IPS-15b (cell line): ENCODE measurements around the gene TIPARP.
"Not testable (repeated sequence)": the region's sequence is repeated elsewhere in the genome, so short reads cannot be mapped to it uniquely, and the experiment has no call there.

Source experiments
- H3K27me3 ChIP-seq: one replicate; pipeline ENCODE4 v1.6.1; 2013; ENCODE audit warnings: low read length; ENCODE audit not compliant: control insufficient read depth, insufficient read depth
- H3K36me3 ChIP-seq: one replicate; pipeline ENCODE4 v1.6.1; 2013; ENCODE audit warnings: low read length; ENCODE audit not compliant: control insufficient read depth, insufficient read depth
- H3K4me1 ChIP-seq: one replicate; pipeline ENCODE4 v1.6.1; 2013; ENCODE audit warnings: mild to moderate bottlenecking, low read length; ENCODE audit not compliant: control insufficient read depth, insufficient read depth
- H3K4me3 ChIP-seq: one replicate; pipeline ENCODE4 v1.5.1; 2013; ENCODE audit warnings: low read depth, low read length
- H3K9ac ChIP-seq: one replicate; pipeline ENCODE4 v1.6.1; 2013; ENCODE audit warnings: low read depth, mild to moderate bottlenecking, low read length
- H3K9me3 ChIP-seq: one replicate; pipeline ENCODE4 v1.6.1; 2013; ENCODE audit warnings: mild to moderate bottlenecking, low read length; ENCODE audit not compliant: control insufficient read depth, insufficient read depth

The TIPARP gene

DNA sequence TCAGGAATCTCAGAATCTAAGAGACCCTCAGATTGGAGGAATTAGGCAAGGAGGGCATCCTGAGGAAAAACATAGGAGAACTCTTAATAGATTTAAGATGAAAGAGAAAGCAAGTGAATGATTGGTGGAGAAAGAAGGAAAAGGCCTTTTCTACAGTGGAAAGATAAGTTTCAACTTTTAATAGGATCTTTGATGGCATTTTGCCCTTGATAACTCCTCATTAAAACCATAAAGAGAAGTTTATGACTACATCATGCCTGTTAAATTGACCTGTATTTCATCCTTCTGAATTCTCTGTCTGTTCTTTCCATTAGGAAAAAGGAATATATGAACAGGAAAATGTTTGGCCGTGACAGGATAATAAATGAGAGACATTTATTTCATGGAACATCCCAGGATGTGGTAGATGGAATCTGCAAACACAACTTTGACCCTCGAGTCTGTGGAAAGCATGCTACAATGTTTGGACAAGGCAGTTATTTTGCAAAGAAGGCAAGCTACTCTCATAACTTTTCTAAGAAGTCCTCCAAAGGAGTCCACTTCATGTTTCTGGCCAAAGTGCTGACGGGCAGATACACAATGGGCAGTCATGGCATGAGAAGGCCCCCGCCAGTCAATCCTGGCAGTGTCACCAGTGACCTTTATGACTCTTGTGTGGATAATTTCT lies 30.1 kb downstream of the TIPARP start:
- H3K4me3 ChIP-seq: no peak overlapping the region
- no peaks in the 10 kb centered on the region for H3K27me3 ChIP-seq
- no peak overlapping the region for H3K9ac ChIP-seq
- no peaks in the 10 kb centered on the region for H3K4me1 ChIP-seq
- no peaks in the 10 kb centered on the region for H3K9me3 ChIP-seq
- peaks cover 6% of the 10 kb centered on the region for H3K36me3 ChIP-seq

DNA sequence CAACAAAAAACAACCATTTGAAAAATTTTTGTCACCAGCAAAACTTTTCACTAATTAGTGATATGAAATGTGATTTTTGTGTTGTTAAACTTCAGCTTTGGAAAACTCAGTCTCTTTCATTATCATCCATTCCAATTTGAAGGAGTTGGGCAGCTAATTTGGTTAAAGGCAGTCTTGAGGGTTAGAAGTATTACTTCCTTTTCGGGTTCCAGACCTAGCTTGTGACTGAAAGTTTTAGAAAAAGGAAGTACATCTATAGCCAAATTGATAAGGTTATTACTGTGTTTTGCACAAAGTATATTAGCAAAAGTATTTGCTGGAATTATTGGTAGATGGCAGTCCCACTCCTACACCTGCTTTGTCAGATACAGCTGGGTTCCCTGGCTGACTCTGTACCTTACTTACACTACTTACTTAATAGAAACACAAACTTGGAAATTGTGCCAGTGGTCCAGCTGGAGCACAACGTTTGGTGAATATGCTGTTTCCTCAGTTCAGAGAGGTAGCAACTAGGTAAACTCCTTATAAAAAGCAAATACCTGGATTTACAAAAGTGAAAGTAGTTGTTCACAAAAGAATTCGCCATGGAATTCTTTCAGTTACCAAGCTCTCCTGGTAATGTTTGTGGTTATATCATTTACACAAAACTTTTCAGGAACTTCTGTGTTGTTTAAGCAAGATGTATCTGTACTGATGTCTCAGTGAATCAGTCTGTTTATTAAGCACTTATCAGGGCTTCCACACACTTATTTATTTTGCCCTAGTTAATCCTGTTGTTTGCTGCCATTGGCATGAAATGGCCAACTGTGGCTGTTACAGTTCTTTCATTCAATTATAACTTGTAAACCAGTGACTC lies 31.6 kb downstream of the TIPARP start:
- Histone ChIP-seq H3K4me1 (no peaks in the 10 kb centered on the region), H3K27me3 (no peaks in the 10 kb centered on the region), H3K9me3 (no peaks in the 10 kb centered on the region), H3K4me3 (no peak overlapping the region), H3K9ac (no peak overlapping the region), H3K36me3 (peaks cover 8% of the 10 kb centered on the region)

DNA sequence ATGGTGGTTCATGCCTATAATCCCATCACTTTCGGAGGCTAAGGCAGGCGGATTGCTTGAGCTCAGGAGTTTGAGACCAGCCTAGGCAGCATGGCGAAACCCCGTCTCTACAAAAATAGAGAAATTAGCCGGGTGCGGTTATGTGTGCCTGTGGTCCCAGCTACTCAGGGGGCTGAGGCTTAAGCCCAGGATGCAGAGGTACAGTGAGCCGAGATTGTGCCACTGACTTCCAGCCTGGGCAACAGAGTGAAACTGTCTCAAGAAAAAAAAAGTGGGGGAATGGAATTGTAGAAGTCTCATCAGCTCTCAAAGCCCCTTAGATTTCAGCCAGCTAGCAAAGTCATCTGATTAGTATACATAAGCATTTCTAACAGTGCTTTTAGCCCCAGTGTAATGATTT lies 33.2 kb downstream of the TIPARP start:
- peaks cover 8% of the 10 kb centered on the region for H3K36me3 ChIP-seq
- no peaks in the 10 kb centered on the region for H3K4me1 ChIP-seq
- no peaks in the 10 kb centered on the region for H3K27me3 ChIP-seq
- no peaks in the 10 kb centered on the region for H3K9me3 ChIP-seq
- H3K9ac ChIP-seq: no peak overlapping the region
- H3K4me3 ChIP-seq: no peak overlapping the region

DNA sequence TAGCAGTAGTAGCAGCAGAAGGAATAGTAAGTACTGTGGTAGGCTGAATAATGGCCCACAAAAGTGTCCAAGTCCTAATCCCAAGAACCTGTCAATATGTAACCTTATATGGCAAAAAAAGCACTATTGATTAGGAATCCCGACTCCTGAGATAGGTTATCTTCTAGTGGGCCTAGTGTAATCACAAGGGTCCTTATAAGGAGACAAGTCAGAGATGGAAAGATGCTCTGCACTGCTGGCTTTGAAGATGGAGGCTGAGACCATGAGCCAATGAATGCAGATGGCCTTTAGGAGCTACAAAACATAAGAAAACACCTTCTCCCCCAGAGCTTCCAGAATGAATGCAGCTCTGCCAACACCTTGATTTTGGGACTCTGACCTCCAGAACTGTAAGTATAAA lies 36.0 kb downstream of the TIPARP start:
- Histone ChIP-seq H3K36me3 (peaks cover 3% of the 10 kb centered on the region), H3K4me1 (no peaks in the 10 kb centered on the region), H3K9ac (no peak overlapping the region), H3K27me3 (no peaks in the 10 kb centered on the region), H3K4me3 (no peak overlapping the region), H3K9me3 (no peaks in the 10 kb centered on the region)

DNA sequence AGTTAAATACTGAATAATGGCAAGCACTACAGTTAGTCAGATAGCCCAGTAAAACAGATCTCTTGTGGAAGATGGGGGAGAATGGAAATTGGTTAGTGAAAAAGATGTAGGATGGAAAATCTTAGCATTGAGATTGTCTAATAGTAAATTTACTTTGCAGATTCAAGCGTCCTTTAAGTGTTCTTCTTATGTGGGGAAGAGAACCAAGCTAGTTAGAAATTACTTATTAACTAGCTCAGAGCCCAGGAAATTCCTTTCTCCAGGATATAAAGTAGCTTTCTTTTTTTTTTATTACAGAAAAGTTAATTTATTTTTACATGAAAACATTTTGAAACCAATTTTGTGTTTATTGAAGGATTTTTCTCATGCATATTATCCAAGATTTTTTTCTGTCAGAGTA lies 36.7 kb downstream of the TIPARP start:
- Histone ChIP-seq H3K4me3 (no peak overlapping the region), H3K27me3 (no peaks in the 10 kb centered on the region), H3K9ac (no peak overlapping the region), H3K36me3 (peaks cover 3% of the 10 kb centered on the region), H3K4me1 (no peaks in the 10 kb centered on the region), H3K9me3 (no peaks in the 10 kb centered on the region)

DNA sequence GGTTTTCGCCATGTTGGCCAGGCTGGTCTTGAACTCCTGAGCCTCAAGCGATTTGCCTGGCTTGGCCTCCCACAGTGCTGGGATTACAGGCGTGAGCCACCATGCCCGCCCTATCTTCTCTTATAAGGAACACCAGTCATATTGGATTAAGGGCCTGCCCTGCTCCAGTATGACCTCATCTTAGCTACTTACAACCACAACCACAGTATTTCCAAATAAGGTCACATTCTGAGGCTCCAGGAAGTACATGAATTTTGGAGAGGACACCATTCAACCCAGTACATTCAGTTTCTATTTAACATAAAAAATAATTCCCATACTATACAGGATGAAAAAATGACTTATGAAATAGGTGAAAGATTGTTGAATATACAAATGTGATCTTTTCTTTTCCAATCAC lies 37.6 kb downstream of the TIPARP start:
- H3K27me3 ChIP-seq: not testable (repeated sequence)

DNA sequence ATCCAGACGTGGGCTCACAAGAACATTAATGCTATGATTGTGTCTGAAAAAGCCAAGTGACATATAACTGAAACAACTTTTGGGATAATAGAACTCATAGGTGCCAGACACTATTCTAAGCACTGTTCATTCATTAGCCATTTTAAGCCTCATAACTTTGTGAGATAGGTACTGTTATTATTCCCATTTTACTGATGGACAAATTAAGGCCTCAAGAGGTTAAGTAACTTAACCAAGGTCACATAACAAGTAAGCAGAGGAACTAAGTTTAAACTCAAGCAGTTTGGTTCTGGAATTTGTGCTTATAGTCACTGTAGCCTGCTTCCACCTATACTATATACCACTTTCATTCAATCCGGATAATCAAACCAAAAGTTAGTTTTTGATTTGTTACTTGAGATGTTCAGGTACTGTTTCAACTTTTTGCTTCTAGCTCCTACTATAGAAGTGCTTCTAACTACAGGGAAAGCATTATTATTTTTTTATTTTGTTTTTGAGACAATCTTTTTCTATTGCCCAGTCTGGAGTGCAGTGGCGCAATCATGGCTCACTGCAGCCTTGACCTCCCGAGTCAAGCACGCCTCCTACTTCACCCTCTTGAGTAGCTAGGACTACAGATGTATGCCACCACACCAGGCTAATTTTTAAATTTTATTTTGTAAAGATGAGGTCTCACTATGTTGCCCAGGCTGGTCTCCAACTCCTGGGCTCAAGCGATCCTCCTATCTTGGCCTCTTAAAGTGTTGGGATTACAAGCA lies 41.9 kb downstream of the TIPARP start:
- Histone ChIP-seq H3K4me3 (no peak overlapping the region), H3K9ac (no peak overlapping the region), H3K27me3 (no peaks in the 10 kb centered on the region), H3K4me1 (no peaks in the 10 kb centered on the region), H3K36me3 (no peaks in the 10 kb centered on the region), H3K9me3 (no peaks in the 10 kb centered on the region)

More for the DNA sequence above, 37.6 kb downstream of the TIPARP start:
- not testable (repeated sequence) for H3K4me3 ChIP-seq, H3K4me1 ChIP-seq, H3K9ac ChIP-seq, H3K36me3 ChIP-seq, H3K9me3 ChIP-seq

DNA sequence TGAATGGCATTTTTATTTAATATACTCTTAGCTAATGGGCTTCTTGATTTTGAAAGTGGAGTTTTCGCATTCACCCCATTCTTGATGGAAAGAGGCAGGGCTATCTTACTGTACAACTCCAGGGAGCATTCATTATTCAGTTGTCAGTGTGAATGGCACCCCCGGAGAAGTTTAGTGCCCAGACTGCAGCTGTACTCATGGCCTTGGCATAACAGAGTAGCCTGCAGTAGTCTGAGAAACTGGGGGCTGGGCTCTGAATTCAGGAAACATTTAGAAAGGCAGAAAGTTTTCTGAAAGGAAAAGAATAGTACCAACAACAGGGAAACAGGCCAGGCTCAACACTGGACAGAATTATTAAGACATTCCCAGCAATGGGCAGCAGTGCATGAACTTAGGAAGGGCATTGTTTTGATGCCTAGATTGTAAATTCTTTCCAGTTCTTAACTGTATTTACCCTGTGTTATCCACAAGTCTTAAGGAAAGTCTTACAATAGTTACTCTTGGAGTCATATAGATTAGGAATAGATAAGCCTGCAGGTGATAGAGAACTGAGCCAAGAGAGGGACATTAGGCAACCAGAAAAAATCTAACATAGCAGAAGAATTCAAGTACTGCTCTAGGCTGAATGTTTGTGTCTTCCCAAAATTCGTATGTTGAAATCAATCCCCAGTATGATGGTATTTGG lies 44.4 kb downstream of the TIPARP start:
- Histone ChIP-seq H3K4me1 (no peaks in the 10 kb centered on the region), H3K27me3 (no peaks in the 10 kb centered on the region), H3K36me3 (no peaks in the 10 kb centered on the region), H3K4me3 (no peak overlapping the region), H3K9me3 (no peaks in the 10 kb centered on the region), H3K9ac (no peak overlapping the region)

DNA sequence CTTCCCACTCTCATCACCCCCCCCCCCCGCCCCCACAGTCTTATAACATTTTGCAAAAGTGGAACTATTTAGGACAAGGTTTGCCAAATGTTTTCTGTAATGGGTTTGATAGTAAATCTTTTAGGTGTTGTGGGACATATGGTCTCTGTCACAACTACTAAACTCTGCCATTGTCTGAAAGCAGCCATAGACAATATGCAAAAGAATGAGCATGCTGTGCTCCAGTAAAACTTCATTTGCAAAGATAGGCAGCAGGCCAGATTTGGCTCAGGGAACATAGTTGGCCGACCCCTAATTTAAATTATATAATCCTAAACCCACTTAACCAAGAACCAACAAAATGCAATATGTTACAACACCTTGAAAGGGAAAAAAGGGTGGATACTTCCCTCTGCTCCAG lies 46.4 kb downstream of the TIPARP start:
- H3K9me3 ChIP-seq: no peaks in the 10 kb centered on the region
- no peak overlapping the region for H3K9ac ChIP-seq
- no peaks in the 10 kb centered on the region for H3K27me3 ChIP-seq
- no peak overlapping the region for H3K4me3 ChIP-seq
- no peaks in the 10 kb centered on the region for H3K4me1 ChIP-seq
- H3K36me3 ChIP-seq: no peaks in the 10 kb centered on the region

DNA sequence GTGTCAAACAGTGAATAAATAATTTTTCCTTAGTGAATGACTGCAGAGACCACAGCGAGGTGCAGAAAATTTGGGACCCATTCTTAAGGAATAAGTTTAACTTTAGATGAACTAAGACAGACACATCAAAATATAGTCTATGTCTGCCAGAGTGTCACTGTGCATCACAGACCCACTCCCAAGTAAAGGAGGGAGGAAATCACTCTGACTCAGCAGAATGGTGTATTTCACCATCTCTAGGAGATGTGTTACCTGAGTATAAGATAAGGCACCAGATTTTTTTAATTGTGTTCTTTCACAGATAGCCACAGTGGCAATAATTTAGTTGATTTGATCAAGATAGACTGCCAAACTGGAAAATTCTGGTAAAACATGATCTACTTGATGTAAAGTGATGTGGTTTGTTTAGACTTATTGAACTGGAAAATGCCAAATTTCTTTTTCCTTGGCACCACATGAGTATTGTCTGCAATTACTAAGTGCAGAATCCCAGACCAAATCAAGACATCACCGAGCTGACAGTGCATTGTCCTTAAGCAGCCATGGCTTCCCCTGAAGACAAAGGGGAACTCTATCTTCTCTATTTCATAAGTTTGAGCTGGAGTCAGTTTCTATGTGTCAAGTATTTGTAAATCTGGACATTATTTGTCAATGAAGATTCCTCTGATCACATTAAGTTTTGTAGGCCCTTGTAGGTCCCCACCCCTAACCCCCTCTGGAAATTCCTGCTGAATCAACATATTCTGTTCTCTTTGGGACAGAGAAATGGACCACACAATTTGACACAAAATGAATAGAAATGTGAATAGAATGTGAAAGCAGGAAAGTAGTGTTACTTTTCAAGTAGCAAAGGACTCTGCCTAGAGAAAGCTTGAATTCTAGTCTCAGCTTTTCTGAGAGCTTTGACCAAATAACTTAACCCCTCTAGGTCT lies 47.6 kb downstream of the TIPARP start:
- Histone ChIP-seq H3K9ac (no peak overlapping the region), H3K4me1 (no peaks in the 10 kb centered on the region), H3K27me3 (no peaks in the 10 kb centered on the region), H3K36me3 (no peaks in the 10 kb centered on the region), H3K9me3 (no peaks in the 10 kb centered on the region), H3K4me3 (no peak overlapping the region)
